GM12875 (cell line): ENCODE results near the gene FLAD1.

Experiments
- H3K4me3 ChIP-seq: one replicate; pipeline ENCODE4 v1.5.1; 2011; ENCODE audit warnings: low read depth, low read length, control low read depth
- TF ChIP-seq, protein P1 (sequence below): IDR thresholded peaks from 2 replicates; pipeline ENCODE4 v1.5.1; 2011; ENCODE audit warnings: low read depth, mild to moderate bottlenecking, control low read depth, inconsistent platforms, low read length, moderate library complexity, borderline replicate concordance; ENCODE audit not compliant: insufficient read depth

FLAD1 gene

DNA sequence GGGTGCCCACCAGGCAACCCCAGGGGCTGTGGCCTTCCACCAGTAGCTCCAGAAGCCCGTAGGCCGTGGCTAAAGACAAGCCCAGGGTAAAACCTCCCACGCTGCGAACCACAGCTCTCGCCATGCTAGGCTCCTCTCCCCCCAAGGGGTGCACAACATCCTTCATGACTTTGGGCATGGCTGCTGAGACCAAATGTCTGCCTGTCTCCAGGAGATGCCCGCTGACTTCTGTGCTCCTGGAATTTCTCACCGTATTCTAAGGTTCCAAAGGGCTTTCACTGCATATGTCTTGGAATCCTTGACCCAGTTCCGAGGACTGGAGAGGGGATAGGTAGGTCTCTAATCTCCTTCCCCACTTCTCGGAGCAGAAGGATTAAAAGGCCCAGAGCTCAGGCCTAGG is 50.4 kb downstream of the FLAD1 start, which contains the start of the genes DCST1 and DCST2:
Gene DCST1, plus strand, starts transcription at position 301 of the 400 bp plus-strand sequence. CDS start 213 bp downstream, outside the sequence.
Gene DCST2, minus strand, starts transcription at position 258 of the 400 bp plus-strand sequence. Its CDS starts 80 bp downstream, at position 178.
- no peak within 1 kb of the TSS for H3K4me3 ChIP-seq
- TF ChIP-seq, protein P1, sequence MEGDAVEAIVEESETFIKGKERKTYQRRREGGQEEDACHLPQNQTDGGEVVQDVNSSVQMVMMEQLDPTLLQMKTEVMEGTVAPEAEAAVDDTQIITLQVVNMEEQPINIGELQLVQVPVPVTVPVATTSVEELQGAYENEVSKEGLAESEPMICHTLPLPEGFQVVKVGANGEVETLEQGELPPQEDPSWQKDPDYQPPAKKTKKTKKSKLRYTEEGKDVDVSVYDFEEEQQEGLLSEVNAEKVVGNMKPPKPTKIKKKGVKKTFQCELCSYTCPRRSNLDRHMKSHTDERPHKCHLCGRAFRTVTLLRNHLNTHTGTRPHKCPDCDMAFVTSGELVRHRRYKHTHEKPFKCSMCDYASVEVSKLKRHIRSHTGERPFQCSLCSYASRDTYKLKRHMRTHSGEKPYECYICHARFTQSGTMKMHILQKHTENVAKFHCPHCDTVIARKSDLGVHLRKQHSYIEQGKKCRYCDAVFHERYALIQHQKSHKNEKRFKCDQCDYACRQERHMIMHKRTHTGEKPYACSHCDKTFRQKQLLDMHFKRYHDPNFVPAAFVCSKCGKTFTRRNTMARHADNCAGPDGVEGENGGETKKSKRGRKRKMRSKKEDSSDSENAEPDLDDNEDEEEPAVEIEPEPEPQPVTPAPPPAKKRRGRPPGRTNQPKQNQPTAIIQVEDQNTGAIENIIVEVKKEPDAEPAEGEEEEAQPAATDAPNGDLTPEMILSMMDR, result no peak

DNA sequence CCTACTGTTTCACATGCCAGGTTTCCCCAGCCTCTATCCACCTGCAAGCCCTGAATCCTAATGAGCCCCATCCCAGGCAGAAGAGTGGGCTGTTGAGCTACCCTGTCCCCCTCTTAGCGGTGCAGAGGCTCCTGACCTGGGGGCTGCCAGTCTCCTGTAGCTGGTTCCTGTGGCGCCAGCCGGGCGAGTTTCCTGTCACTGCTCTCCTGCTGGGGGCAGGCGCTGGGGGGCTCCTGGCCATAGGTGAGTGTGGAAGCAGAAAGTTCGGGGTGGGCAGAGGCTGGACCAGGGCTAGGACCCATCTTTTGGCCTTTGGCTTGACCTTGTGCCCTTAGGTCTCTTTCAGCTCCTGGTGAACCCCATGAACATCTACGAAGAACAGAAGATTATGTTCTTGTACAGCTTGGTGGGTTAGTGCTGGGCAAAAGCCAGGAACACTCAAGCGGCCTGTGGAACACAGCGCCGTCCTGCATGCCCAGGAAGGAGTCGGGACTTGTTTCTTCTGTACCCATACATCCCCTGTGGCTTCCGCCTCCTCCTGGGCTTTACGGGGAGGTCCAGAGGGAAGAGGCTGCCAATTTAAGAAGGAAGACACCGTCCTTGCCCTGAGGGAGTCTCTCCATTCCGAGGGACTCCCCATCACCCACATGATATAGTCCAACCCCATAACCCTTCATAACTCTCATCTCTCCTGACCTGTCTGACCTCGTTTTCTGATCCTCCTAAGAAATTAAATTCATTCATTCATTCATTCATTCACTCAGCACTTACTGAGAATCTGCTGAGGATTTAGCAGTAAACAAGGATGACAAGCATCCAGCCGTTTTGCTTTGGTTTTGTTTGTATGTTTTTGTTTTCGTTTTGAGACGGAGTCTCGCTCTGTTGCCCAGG is 51.4 kb downstream of the FLAD1 start:
- TF ChIP-seq, protein P1, result no peak
- H3K4me3 ChIP-seq, result no peak overlapping the region

DNA sequence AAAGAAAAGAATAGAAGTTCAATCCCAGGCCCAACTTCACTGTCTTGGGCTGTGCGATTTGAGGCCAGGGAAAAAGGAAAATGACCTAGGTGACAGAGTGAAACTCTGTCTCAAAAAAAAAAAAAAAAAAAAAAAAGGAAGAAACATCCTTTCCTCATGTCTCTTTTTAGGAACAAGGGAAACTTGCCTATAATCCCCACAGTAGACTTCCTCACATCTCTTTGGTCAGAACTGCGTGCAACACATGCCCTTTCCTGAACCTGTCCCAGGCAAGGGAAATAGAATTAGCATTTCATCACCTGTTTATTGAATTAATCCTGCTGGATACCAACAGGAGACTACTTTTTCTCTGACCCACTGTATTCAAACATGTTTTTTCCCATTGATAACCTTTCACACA is 52.8 kb downstream of the FLAD1 start:
- no peak overlapping the region for H3K4me3 ChIP-seq
- TF ChIP-seq, protein P1, result no peak

DNA sequence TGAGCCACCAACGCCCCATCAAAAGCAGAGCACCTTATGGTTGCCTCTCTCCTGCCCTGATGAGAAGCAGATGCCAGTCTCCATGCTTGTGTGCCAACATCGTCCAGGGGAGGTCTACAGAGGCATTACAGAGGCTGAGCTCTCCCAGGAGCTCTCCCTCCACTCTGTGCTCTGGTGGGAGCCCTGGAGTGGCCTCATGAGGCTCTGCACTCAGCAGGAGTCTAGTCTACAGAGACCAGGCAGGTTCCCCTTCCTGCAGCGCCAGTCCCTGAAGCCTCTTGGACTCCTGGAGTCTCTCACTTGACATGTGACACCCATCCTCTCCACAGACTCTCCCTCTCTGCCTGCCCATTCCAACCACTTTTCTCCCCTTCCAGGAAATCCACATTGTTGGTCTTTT is 53.9 kb downstream of the FLAD1 start:
- no peak overlapping the region for H3K4me3 ChIP-seq
- TF ChIP-seq, protein P1, result no peak

DNA sequence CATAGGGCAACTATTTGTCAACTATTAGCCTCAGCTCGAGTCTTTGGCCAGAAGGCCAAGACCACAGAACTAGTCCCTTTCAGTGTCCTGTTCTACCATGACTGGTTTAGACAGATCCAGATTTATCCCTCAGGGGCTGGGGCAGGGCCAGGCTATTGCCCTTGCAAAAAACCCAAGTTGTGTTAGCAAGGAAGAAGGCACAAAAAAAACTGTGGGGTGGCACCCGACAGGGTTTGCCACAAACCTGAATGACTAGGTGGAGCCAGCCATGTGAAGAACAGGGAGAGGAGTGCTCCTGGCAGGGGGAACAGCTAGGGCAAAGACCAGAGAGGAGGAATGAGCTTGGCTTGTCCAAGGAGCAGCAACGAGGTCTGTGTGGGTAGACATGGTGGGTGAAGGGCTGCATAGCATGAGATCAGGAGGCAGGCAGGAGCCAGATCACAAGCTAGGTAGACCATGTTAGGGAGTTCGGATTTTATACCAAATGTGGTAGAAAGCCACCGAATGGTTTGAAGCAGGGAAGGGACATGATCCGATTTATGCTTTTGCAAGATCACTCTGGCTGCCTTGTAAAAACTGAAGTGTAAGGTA is 54.8 kb downstream of the FLAD1 start:
- no peak overlapping the region for H3K4me3 ChIP-seq
- TF ChIP-seq, protein P1, result no peak

DNA sequence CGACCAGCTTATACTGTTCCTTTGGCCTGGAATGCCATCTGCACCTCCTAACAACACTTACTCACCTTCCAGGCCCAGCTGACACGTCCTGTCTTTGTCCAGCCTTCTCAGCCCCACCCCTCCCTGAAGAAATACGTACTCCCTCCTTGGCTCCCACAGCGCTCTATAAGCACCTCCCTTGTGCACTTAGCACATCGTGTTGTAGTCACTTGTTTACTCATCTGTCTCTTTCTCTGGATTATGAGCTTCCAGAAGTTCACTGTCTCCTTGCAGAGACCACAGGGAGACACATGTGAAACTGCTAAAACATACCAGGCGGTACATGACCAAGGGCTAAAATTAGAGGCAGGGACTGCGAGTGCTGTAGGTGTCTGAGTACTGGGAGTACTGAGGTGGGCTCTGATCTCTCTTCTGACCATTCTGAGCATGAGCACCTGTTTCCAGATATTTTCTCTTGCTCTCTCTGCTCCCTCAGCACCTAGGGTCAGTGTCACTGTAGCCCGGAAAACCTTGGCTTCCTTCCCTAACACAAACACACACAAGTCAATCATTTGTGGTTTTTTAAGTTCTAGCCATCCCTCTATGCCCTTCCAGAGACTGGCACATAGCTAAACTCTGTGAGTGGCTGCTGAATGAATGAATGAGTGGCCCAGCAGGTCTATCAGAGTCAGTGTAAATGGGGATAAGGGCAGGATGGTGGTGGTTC is 55.6 kb downstream of the FLAD1 start:
- no peak overlapping the region for H3K4me3 ChIP-seq
- TF ChIP-seq, protein P1, result no peak
